Tibial nerve (tissue), 4 donors: ENCODE results near the gene KHDRBS2.

Experiments used
- CTCF ChIP-seq, 5 experiments: fragments of 200-600 bp in 3 of 5; fragments of 450-650 bp in 2 of 5; sonication (generic) in 3 of 5; IDR thresholded peaks; one replicate each; pipeline ENCODE4 v1.5.1; 2016 to 2019; ENCODE audit warnings: antibody characterized with exemption in 5 of 5, mild to moderate bottlenecking in 3 of 5, moderate library complexity in 2 of 5
- EP300 ChIP-seq, 2 donors: sonication (generic); formaldehyde crosslinking; IDR thresholded peaks; one replicate each; pipeline ENCODE4 v1.6.1; 2017; ENCODE audit warnings: antibody characterized with exemption in 2 of 2, mild to moderate bottlenecking in 1 of 2
- POLR2A ChIP-seq, 2 donors: fragments of 450-650 bp; IDR thresholded peaks; one replicate each; pipeline ENCODE4 v1.6.1; 2017; ENCODE audit warnings: antibody characterized with exemption in 2 of 2, mild to moderate bottlenecking in 2 of 2, moderate library complexity in 2 of 2

DNA sequence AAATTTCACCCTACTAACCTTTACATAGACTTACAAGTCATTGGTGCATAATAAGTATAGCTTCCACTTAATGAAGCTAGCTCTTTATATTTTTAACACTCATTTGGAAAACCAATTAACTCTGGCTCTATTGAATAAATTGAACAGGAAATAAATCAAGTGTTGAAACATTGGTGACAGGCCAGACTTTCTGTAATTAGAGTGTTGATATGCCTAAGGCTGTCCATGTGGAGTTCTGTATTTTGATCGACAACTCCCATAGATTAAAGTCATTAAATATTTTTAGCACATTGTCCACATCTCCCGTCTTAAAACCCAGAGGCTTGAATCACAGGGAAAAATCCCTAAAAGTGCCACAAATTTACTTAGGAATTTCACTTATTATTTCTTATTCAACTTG lies 468.3 kb downstream of the KHDRBS2 start:
- TF ChIP-seq CTCF (IDR thresholded peaks at IDR 0.05) (no peak), POLR2A (IDR thresholded peaks at IDR 0.05) (no peak), EP300 (IDR thresholded peaks at IDR 0.05) (no peak)
